Stimulated activated naive CD8-positive, alpha-beta T cell treated with anti-CD3 and anti-CD28 coated beads, Interleukin-15, Interleukin-2, amounts not matched to agents 100 ng/mL and 50 ng/mL, for 24 hours (primary cell): ENCODE results near the gene GPD2.
"Not testable (repeated sequence)": the region's sequence is repeated elsewhere in the genome, so short reads cannot be mapped to it uniquely, and the experiment has no call there.

Experiments used
- H3K27ac Mint-ChIP-seq: one replicate; pipeline ENCODE4 v1.8.0; 2021; ENCODE audit warnings: mild to moderate bottlenecking, mixed read lengths
- H3K27me3 Mint-ChIP-seq: one replicate; pipeline ENCODE4 v1.8.0; 2021; ENCODE audit warnings: mixed read lengths
- H3K36me3 Mint-ChIP-seq: one replicate; pipeline ENCODE4 v1.8.0; 2021; ENCODE audit warnings: low read depth, mixed read lengths
- H3K4me1 Mint-ChIP-seq: one replicate; pipeline ENCODE4 v1.8.0; 2021; ENCODE audit warnings: low read depth, mixed read lengths
- H3K4me3 Mint-ChIP-seq: one replicate; pipeline ENCODE4 v1.8.0; 2021; ENCODE audit warnings: mild to moderate bottlenecking, mixed read lengths
- H3K9me3 Mint-ChIP-seq: one replicate; pipeline ENCODE4 v1.8.0; 2021; ENCODE audit warnings: mixed read lengths

Gene GPD2

DNA sequence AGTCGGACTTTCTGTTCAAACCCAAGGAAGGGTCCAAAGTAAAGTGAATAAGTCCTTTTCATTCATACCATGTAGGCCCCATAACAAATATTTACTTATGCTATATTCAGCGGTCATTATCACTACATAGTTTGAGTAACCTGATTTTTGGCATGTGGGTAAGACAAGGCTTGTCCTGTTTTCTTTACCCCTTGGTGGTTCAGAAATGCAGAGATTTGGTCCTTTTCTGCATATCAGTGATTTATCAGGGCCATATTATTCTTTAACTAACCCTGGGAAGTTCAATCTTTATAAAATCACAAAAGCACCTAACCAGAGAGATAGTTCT is 157.4 kb downstream of the GPD2 start:
- no peaks in the 10 kb centered on the region for H3K36me3 Mint-ChIP-seq
- peaks cover 5% of the 10 kb centered on the region for H3K4me1 Mint-ChIP-seq
- no peak overlapping the region for H3K4me3 Mint-ChIP-seq
- H3K27me3 Mint-ChIP-seq: no peaks in the 10 kb centered on the region
- no peaks in the 10 kb centered on the region for H3K9me3 Mint-ChIP-seq
- no peak overlapping the region for H3K27ac Mint-ChIP-seq

DNA sequence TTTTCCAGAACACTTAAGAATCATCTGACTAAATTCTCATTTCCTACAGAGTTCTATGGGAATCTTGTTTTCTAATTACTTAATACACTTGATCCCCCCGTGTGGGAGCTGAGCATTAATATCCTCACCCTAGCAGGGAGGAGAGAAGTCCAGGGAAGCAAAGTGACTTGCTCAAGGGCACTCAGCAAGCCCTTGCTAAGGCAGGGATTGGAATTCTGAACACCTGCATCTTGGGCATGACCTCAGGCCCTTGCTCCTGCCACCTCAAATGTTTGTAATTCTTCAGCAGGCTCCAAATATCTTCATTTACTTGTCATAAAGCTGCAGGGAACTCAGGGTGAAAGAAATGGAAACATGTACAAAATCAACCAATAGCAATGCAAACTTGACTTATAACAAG is 162.4 kb downstream of the GPD2 start:
- Mint-ChIP-seq H3K4me1 (no peaks in the 10 kb centered on the region), H3K27ac (no peak overlapping the region), H3K36me3 (no peaks in the 10 kb centered on the region), H3K27me3 (no peaks in the 10 kb centered on the region), H3K9me3 (no peaks in the 10 kb centered on the region), H3K4me3 (no peak overlapping the region)

DNA sequence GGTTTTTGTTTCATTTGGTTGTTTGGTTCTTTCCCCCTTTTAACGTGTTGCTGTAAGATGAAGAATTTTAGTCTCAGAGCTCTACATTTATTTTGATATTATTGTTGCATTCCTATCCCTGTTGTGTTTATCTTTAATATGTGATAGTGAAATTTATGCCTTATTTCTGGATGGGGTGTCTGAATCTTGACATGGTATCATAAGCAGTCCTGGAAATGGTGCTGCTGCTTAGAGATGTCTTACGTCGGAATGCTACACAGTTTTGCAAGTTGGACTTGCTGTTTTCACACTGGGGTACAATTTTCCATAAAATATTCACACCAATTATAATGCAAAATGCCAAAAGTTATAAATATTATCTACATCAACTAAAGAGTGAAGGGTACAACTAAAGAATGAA is 164.0 kb downstream of the GPD2 start:
- Mint-ChIP-seq H3K27me3 (no peaks in the 10 kb centered on the region), H3K9me3 (no peaks in the 10 kb centered on the region), H3K4me3 (no peak overlapping the region), H3K4me1 (no peaks in the 10 kb centered on the region), H3K36me3 (no peaks in the 10 kb centered on the region), H3K27ac (no peak overlapping the region)

DNA sequence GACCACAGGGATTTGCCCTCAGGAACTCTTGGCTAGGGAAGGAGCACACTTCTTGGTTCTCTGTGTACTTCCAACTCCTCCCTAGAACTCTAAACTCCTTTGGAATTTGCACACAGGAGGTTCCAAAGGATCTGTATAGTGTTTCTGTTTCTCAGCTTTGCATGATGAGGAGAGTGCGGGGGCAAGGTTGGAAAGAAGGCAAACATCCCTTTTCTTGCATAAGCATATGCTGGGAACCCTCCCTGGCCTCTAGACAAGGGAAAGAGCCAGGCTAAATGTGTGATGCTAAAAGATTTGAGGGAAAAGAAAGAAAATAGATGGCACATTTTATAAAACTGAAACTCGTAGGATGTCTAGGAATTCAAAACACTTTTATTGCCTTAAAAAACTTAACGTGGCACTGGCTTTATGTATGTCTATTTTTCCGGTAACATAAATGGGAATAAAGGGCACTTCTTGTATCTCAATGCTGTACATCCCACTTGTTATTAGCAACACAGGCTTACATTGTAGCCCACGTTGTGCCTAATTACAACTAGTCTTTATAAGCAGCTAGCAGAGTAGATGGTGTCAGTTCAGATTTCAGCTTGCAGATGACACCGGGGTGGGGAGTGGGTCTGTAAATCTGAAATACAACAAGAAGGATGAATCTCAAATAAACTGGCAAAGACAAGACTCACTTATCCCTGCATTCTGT is 165.8 kb downstream of the GPD2 start:
- no peaks in the 10 kb centered on the region for H3K9me3 Mint-ChIP-seq

DNA sequence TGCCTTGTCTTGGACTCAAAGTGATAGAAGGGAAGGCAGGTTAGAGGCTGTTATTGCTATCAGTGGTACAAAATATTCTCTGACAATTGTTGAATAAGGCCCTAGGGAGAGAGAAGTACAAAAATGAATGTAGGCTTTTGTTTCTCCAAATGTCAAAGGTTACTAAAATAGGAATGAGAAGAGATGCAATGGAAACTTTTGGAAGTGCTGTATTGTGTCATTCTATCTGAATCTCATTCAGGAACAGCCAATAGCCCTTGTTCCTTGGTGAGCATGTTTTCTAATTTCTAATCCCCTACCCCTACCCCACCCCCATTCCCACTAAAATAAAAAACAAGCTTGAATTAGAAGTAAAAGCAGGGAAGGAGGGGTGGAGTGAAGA is 166.4 kb downstream of the GPD2 start:
- Mint-ChIP-seq H3K27me3 (peaks cover 15% of the 10 kb centered on the region), H3K9me3 (no peaks in the 10 kb centered on the region), H3K4me1 (no peaks in the 10 kb centered on the region), H3K27ac (no peak overlapping the region), H3K36me3 (no peaks in the 10 kb centered on the region), H3K4me3 (no peak overlapping the region)

More for the DNA sequence above, 165.8 kb downstream of the GPD2 start:
- Mint-ChIP-seq H3K27ac (no peak overlapping the region), H3K4me3 (no peak overlapping the region), H3K36me3 (no peaks in the 10 kb centered on the region), H3K4me1 (no peaks in the 10 kb centered on the region), H3K27me3 (peaks cover 14% of the 10 kb centered on the region)

DNA sequence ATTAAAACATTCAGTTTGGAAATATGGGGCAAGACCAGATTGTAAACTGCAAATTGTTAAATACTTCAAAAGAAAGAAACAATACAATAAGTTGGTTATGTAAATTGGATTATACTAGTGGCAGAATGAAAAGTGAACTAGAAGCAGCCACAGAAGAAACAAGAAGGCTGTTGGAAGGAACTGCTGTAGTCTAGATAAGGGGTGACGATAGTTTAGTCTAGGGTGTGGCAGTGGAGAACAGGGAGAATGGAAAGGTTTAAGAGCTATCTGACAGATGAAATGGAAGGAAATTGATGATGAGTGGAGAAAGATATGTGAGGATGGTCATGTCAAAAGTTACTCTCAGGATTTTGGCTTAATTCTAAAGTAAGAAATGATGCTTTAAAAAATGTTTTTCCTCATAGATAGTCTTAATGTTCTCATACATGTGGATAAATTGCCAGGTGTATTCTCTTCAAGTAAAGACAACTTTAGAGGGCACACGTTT is 179.7 kb downstream of the GPD2 start:
- Mint-ChIP-seq H3K9me3 (no peaks in the 10 kb centered on the region), H3K4me1 (no peaks in the 10 kb centered on the region), H3K4me3 (no peak overlapping the region), H3K36me3 (no peaks in the 10 kb centered on the region), H3K27me3 (no peaks in the 10 kb centered on the region), H3K27ac (no peak overlapping the region)

DNA sequence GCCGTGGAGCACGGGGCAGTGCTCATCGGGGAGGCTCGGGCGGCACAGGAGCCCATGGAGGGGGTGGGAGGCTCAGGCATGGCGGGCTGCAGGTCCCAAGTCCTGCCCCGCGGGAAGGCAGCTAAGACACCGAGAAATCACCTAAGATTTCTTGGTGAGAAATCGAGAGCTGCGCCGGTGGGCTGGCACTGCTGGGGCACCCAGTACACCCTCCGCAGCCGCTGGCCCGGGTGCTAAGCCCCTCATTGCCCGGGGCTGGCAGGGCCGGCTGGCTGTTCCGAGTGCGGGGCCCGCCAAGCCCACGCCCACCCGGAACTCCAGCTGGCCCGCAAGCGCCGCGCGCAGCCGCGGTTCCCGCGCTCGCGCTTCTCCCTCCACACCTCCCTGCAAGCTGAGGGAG is 181.9 kb downstream of the GPD2 start:
- H3K9me3 Mint-ChIP-seq, H3K27ac Mint-ChIP-seq, H3K4me3 Mint-ChIP-seq, H3K4me1 Mint-ChIP-seq, H3K36me3 Mint-ChIP-seq: not testable (repeated sequence)
- peaks cover 14% of the 10 kb centered on the region for H3K27me3 Mint-ChIP-seq

DNA sequence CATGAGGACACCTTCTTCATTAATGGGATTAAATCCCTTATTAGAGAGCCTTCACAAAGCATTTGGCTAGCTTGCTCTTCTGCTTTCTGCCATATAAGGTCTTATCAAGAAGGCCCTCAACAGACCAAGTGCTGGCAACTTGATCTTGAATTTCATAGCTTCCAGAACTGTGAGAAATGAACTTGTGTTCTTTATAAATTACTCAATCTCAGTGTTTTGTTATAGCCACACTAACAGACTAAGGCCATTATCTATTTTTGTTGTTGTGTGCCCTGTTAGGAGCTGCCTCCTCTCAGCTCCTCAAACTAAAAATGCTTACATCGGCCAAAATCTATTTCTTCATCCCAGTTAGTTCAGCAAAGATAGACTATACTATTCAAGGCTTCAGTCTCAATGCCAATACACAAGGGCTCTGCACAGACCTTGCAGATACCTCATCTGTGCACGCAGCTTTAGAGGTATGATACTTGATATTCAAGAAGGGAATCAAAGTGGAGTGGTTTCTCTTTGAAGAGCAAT is 182.9 kb downstream of the GPD2 start:
- Mint-ChIP-seq H3K4me1 (no peaks in the 10 kb centered on the region), H3K9me3 (no peaks in the 10 kb centered on the region), H3K27ac (no peak overlapping the region), H3K4me3 (no peak overlapping the region), H3K36me3 (no peaks in the 10 kb centered on the region), H3K27me3 (peaks cover 14% of the 10 kb centered on the region)

DNA sequence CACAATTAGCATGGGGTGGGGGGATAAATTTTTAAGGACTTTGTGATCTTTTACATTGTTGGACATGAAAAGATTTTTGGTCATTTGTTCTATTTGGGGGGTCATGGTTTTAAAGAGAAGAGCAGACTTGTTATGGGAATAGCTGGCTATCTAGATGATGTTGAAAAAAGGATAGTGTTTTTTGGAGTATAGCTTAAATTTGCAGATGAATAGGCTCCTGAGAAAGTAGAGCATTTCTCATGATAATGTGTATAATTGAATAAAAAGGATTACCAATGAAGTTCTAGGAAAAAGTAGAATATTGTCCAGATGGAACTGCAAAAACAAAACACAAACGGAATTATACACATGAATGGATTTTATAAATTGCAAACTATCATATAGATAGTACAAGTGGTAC is 186.3 kb downstream of the GPD2 start:
- H3K36me3 Mint-ChIP-seq: no peaks in the 10 kb centered on the region
- no peak overlapping the region for H3K27ac Mint-ChIP-seq
- H3K9me3 Mint-ChIP-seq: no peaks in the 10 kb centered on the region
- H3K4me3 Mint-ChIP-seq: no peak overlapping the region
- H3K27me3 Mint-ChIP-seq: peaks cover 19% of the 10 kb centered on the region
- H3K4me1 Mint-ChIP-seq: no peaks in the 10 kb centered on the region

DNA sequence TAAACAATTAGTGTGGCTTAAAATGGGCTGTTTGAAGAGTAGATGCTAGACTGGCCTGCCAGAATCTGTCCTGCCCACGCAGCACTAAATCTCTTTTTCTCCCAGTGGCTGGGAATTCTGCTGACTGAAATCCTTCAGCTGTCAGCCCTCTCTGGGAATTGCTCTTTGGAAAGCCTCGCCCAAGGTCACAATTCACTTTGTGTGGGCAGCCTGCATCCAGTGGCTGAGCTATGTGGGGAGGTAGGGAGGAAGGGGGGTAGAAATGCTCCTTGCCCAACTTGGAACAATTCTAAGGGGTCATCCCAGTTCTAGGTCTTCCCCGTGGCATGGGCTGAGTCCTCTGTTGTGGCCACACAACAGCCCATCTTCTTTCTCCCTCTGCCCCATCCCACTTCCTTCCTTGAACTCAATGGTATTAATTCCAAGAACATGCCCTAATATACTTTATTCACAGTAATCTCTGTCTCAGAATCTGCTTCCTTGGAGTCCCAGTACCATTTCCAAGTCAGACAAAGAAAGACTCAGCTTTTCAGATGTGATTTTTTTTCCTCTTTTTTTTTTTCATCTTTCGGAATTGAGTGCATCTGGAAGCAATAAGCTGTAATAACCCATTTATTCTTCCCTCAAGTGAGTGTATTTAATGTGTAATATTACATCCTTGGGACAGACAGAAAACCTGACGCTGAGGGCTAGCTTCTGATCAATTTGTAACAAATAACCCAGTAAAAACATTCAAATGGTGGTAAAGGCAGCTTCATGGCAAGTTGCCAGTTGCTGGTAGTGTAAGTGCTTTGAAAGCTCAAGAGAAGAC is 189.4 kb downstream of the GPD2 start:
- Mint-ChIP-seq H3K36me3 (no peaks in the 10 kb centered on the region), H3K9me3 (no peaks in the 10 kb centered on the region), H3K4me3 (no peak overlapping the region), H3K27ac (no peak overlapping the region), H3K27me3 (peaks cover 26% of the 10 kb centered on the region), H3K4me1 (no peaks in the 10 kb centered on the region)

DNA sequence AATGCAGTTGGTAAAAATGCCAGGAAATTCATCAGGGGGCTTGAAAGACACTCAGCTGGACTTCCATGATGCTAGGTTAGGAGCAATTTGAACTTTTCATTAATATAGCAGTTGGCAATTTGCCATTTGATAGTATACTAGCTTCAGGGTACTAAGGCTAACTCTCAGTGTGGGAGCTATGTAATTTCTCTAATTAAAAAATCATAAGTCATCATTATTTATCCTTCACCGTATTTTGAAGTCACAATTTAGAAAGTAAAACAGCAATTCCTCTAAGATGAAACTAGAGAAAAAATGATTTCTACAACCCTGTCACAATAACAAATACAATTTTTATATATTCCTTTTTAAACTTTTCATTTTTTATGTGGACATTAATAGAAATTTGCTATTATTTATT is 190.8 kb downstream of the GPD2 start:
- Mint-ChIP-seq H3K9me3 (no peaks in the 10 kb centered on the region), H3K36me3 (no peaks in the 10 kb centered on the region), H3K4me3 (no peak overlapping the region), H3K27me3 (peaks cover 29% of the 10 kb centered on the region), H3K4me1 (no peaks in the 10 kb centered on the region), H3K27ac (no peak overlapping the region)

DNA sequence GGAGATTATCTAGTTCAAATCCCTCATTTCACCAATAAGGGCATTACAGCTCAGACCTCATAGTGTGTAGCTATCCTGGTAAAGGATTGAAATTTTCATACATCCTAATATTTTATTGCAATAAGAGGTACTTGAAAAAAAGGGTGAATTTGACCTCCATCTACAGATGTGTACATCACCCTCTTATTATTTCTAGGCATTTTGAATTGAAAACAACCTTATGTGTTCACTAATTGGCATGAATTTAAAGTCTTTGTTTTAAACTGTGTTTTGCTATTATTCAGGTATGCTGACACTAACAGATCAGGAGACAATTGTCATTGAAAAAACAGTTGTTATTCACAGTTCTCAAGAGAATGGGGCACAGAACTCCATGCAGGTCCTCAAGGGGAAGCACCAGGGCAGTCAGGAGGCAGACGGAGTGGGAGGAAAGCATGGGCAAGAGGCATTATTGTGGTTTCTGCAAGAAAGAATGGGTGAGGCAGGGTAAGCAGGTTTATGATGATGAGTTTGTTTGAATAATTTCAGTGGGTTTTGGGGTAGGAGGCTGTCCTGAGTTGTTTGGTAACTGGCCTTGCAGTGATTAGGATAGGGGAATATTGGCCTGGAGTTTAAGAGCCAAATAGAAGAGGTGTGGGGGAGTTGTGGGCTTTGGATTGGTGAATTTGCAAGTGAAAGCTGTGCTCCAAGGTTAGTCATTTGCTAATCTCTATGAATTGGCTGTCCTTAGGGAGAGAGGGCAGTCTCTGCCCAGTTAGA is 194.6 kb downstream of the GPD2 start:
- Mint-ChIP-seq H3K9me3 (no peaks in the 10 kb centered on the region), H3K4me1 (no peaks in the 10 kb centered on the region), H3K27me3 (peaks cover 25% of the 10 kb centered on the region), H3K27ac (no peak overlapping the region), H3K4me3 (no peak overlapping the region), H3K36me3 (no peaks in the 10 kb centered on the region)

DNA sequence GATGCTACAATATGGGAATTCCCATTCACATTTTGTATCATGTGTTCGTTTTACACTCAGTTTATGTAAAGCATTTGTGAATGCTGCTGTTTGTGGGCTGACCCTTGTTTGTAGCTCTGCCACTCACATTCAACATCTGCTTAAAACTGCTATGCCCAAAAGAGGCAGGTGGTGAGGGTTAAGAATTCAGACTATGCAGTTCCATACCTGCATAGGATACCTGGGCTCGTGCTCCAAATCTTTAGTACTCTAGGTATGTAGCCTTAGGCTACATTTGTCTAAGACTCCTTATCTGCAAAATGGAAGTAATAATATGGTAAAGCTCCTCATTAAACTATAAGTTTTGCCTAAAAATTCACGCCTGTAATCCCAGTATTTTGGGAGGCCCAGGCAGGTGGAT is 199.5 kb downstream of the GPD2 start:
- Mint-ChIP-seq H3K4me1 (no peaks in the 10 kb centered on the region), H3K27me3 (peaks cover 20% of the 10 kb centered on the region), H3K9me3 (peaks cover 3% of the 10 kb centered on the region), H3K27ac (no peak overlapping the region), H3K36me3 (no peaks in the 10 kb centered on the region), H3K4me3 (no peak overlapping the region)
